Uterus (tissue), 4 donors: ENCODE measurements around the gene RAD51B. TPM values are rescaled to one million over a fixed set of nuclear protein-coding genes. Genes with fewer than 3 reads are reported as not detected.

ENCODE experiments used
- DNase-seq, 2 donors: peaks; one replicate each; pipeline ENCODE4 v3.0.0-alpha.2; 2019 to 2020
- H3K27ac ChIP-seq, 2 donors: fragments of 200-600 bp; sonication (generic); 1 replicate in 1 of 2; 2 replicates in 1 of 2; pipeline ENCODE4 v1.5.1; 2016 to 2018
- H3K27me3 ChIP-seq, 2 donors: fragments of 200-600 bp; sonication (generic); one replicate each; pipeline ENCODE4 v1.5.1; 2018 to 2019; ENCODE audit warnings: control low read depth in 1 of 2
- H3K36me3 ChIP-seq, 2 donors: fragments of 200-600 bp; sonication (generic); one replicate each; pipeline ENCODE4 v1.5.1; 2019; ENCODE audit warnings: control low read depth in 1 of 2
- H3K4me1 ChIP-seq, 2 donors: fragments of 200-600 bp; sonication (generic); one replicate each; pipeline ENCODE4 v1.5.1; 2018 to 2019; ENCODE audit warnings: control low read depth in 1 of 2
- H3K4me3 ChIP-seq, 2 donors: fragments of 200-600 bp; sonication (generic); 1 replicate in 1 of 2; 2 replicates in 1 of 2; pipeline ENCODE4 v1.5.1; 2018 to 2019; ENCODE audit warnings: mild to moderate bottlenecking in 1 of 2
- H3K9me3 ChIP-seq, 2 donors: fragments of 200-600 bp; sonication (generic); one replicate each; pipeline ENCODE4 v1.5.1; 2019; ENCODE audit warnings: control low read depth in 1 of 2
- POLR2A ChIP-seq, 2 donors: fragments of 450-650 bp; IDR thresholded peaks; one replicate each; pipeline ENCODE4 v1.6.1; 2016; ENCODE audit warnings: antibody characterized with exemption in 2 of 2, mild to moderate bottlenecking in 1 of 2, moderate library complexity in 1 of 2
- intact Hi-C: fragments of 100-400 bp; cut with DNase I; formaldehyde crosslinking; loops from one replicate; pipeline ENCODE4 v1.15.1; 2023; ENCODE audit warnings: low total_unique reads
- total RNA-seq, 4 donors: library from RNA; depleted of rRNA in 3 of 4; stranded (reverse); fragments of >200 nt in 3 of 4; gene quantifications; one replicate each; pipeline versions ENCODE4 v1.1.0 to v1.2.4, GENCODE V29; 2014 to 2023
- TF ChIP-seq, protein P1 (sequence below), 4 experiments: fragments of 200-600 bp in 2 of 4; fragments of 450-650 bp in 2 of 4; sonication (generic) in 2 of 4; IDR thresholded peaks; one replicate each; pipeline ENCODE4 v1.5.1; 2016 to 2019; ENCODE audit warnings: antibody characterized with exemption in 4 of 4, mild to moderate bottlenecking in 2 of 4, moderate library complexity in 1 of 4
- donor health status: DM: yes; HTN: yes; CAD: no.

The RAD51B gene
- total RNA-seq, 4 donors from 2014 or later: 29.5 to 100.0 (median 70.3) TPM

DNA sequence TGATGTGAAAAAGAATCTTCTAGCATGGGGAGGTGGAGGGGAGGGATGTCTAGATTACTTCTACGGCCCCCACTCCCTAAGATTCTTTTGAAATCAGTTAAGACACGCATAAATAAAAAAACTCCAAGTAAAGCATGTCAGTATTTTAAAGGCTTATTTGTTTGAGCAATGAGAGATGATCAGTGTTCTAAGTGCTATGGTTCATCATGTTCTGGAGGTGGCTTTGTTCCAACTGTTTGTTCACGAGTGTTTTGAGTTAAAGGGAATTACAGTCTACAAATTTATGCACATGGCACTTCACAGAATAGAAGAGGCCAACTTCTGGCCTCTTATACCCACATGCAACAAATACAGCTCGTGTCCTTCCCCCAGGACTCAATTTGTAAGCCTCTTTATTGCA, 394.9 kb downstream of the RAD51B start:
- DNase-seq: no peak
- Histone ChIP-seq H3K27ac (peak overlapping the region; percentile 82 to 90), H3K9me3 (no peaks in the 10 kb centered on the region), H3K4me1 (peaks cover 0 to 15% of the 10 kb centered on the region in 2 donors), H3K36me3 (no peaks in the 10 kb centered on the region), H3K27me3 (no peaks in the 10 kb centered on the region), H3K4me3 (no peak overlapping the region)
- no peak for TF ChIP-seq POLR2A (IDR thresholded peaks at IDR 0.05)
- TF ChIP-seq, protein P1, sequence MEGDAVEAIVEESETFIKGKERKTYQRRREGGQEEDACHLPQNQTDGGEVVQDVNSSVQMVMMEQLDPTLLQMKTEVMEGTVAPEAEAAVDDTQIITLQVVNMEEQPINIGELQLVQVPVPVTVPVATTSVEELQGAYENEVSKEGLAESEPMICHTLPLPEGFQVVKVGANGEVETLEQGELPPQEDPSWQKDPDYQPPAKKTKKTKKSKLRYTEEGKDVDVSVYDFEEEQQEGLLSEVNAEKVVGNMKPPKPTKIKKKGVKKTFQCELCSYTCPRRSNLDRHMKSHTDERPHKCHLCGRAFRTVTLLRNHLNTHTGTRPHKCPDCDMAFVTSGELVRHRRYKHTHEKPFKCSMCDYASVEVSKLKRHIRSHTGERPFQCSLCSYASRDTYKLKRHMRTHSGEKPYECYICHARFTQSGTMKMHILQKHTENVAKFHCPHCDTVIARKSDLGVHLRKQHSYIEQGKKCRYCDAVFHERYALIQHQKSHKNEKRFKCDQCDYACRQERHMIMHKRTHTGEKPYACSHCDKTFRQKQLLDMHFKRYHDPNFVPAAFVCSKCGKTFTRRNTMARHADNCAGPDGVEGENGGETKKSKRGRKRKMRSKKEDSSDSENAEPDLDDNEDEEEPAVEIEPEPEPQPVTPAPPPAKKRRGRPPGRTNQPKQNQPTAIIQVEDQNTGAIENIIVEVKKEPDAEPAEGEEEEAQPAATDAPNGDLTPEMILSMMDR (IDR thresholded peaks at IDR 0.05): no peak
- intact Hi-C loops: no loop called here

DNA sequence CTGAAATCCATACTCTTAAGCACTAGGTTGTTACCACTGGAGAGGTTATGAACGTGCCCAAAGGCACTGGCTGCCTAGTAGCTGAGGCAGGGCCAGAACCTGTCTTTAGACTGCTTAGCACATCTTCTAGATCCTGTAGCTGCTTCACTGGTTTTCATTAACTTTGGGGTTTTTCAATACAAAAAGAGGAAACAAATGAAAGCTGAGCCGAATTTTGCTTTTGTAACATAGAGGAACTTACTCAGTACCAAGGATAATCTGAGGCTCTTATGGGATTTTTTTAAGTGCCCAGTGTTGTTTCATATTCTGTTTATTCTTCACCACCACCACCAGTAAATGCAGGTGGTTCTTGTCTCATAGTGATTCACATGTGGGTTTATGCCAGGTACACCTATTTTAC, 396.1 kb downstream of the RAD51B start:
- no peak overlapping the region for H3K4me3 ChIP-seq
- intact Hi-C loops: no loop called here

DNA sequence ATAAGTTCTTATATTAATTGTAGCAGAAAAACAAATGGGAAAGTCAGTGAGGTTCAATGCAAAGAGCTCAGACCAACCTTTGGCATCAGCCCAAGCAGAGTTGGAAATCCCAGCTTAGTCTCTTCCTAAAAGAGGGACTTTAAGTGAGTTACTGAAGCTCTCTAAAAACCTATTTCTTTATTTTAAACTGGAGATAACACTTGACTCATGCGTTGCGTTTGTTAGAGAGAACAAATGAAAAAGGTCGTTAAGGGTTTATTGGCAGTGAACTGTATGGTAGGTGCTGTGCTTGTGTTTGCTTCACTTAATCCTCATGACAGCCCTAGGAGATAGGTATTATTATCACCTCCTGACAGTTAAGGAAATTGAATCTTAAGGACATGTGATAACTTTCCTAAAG, 396.5 kb downstream of the RAD51B start:
- peak in 1 of 2 donors; percentile 73 for DNase-seq
- intact Hi-C loops: no loop called here
- TF ChIP-seq POLR2A (IDR thresholded peaks at IDR 0.05): no peak
- TF ChIP-seq, protein P1 (IDR thresholded peaks at IDR 0.05): no peak
- H3K27ac ChIP-seq: peak overlapping the region; percentile 82 to 90
- H3K4me1 ChIP-seq: peaks cover 0 to 15% of the 10 kb centered on the region in 2 donors
- H3K4me3 ChIP-seq: no peak overlapping the region
- no peaks in the 10 kb centered on the region for H3K36me3 ChIP-seq
- H3K9me3 ChIP-seq: no peaks in the 10 kb centered on the region
- no peaks in the 10 kb centered on the region for H3K27me3 ChIP-seq

More for the DNA sequence above, 396.1 kb downstream of the RAD51B start:
- no peak for DNase-seq
- H3K27ac ChIP-seq: peak overlapping the region; percentile 82 to 90
- H3K4me1 ChIP-seq: peaks cover 0 to 15% of the 10 kb centered on the region in 2 donors
- H3K27me3 ChIP-seq: no peaks in the 10 kb centered on the region
- no peak for TF ChIP-seq POLR2A (IDR thresholded peaks at IDR 0.05)
- TF ChIP-seq, protein P1 (IDR thresholded peaks at IDR 0.05): no peak
- no peaks in the 10 kb centered on the region for H3K36me3 ChIP-seq
- no peaks in the 10 kb centered on the region for H3K9me3 ChIP-seq

DNA sequence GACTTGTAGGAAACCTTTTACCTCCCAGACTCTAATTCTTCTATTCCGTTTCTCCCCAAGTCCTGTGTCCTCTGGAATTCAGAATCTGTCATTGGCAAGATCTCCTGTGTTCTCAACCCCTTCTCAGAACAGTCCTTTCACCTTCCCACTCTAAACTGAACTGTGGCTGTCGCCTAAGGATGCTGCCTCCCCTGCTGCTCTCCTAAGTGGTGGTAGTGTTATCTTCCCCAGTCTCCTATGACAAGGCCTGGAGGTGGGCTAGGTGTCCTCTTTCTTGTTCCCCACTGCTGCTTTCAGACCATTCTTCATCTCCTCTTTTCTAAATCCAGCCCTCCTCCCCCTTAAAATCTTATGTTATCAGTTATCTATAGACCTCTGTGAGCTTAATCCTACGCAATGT, 397.4 kb downstream of the RAD51B start:
- H3K27me3 ChIP-seq: no peaks in the 10 kb centered on the region
- H3K27ac ChIP-seq: peak overlapping the region; percentile 82 to 90
- no peaks in the 10 kb centered on the region for H3K9me3 ChIP-seq
- no peak overlapping the region for H3K4me3 ChIP-seq
- H3K4me1 ChIP-seq: peaks cover 0 to 15% of the 10 kb centered on the region in 2 donors
- DNase-seq: no peak
- intact Hi-C loops: no loop called here
- no peaks in the 10 kb centered on the region for H3K36me3 ChIP-seq
- no peak for TF ChIP-seq POLR2A (IDR thresholded peaks at IDR 0.05)
- TF ChIP-seq, protein P1 (IDR thresholded peaks at IDR 0.05): no peak

DNA sequence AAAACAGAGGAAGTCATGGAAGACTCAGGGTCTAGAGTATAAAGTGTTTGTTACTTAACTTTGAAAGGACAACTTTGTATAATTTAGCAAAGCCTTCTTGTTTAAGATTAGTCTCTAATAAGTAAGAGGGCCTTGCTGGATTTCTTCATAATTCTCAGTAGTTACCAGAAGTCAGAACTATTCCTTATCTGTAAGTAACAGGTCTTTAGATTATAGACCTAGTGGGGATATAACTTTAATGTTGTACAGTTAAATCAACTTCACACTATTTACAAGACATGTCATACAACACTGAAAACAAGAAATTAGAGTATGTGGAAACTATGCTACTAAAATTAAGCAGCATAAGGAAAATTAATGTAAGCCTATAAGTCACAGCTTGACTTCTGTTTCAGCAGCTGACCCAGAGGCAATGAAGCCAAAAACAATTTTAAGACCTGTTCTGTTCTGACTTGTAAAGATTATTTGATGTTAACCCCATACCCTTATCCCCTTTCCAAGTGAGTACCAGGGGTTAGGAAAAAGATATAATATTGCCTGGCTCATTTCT, 398.3 kb downstream of the RAD51B start:
- peak overlapping the region; percentile 82 to 90 for H3K27ac ChIP-seq
- no peaks in the 10 kb centered on the region for H3K36me3 ChIP-seq
- no peaks in the 10 kb centered on the region for H3K27me3 ChIP-seq
- intact Hi-C loops: no loop called here
- DNase-seq: no peak
- TF ChIP-seq, protein P1 (IDR thresholded peaks at IDR 0.05): no peak
- no peak for TF ChIP-seq POLR2A (IDR thresholded peaks at IDR 0.05)
- no peaks in the 10 kb centered on the region for H3K9me3 ChIP-seq
- H3K4me3 ChIP-seq: no peak overlapping the region
- H3K4me1 ChIP-seq: peaks cover 0 to 15% of the 10 kb centered on the region in 2 donors
